K562 (cell line): ENCODE results near the gene TP73. TPM values are rescaled to one million over a fixed set of nuclear protein-coding genes. Genes with fewer than 3 reads are reported as not detected.

Experiments
- ATAC-seq: fragments of 200-7000 bp; cut with Tn5 transposase; 3 replicates; pipeline ENCODE4 v1.9.1; 2020; ENCODE audit warnings: moderate library complexity
- BruUV-seq: library from RNA; stranded (reverse); fragments of 400-500 nt; replicated peaks from 2 replicates; lab custom pipeline; 2021; lab: Mats Ljungman, UMichigan
- CTCF ChIA-PET: fragments of 300-600 bp; formaldehyde crosslinking; extraction: SDS; loops from one replicate; lab custom pipeline; 2021; ENCODE audit warnings: low intra/inter-chr PET ratio; lab: Yijun Ruan, JAX
- POLR2A ChIA-PET: fragments of 300-600, 350-650 bp; sonication (Branson Sonifier 250); formaldehyde crosslinking; extraction: SDS; loops from one replicate; lab custom pipeline; 2021; ENCODE audit warnings: antibody characterized with exemption, inconsistent platforms; lab: Yijun Ruan, JAX
- DNase-seq, 4 experiments: peaks; one replicate each; pipeline versions ENCODE4 v3.0.0 to v3.0.0-alpha.2; 2011 to 2018; ENCODE audit warnings: low spot score in 3 of 4, mixed read lengths in 3 of 4; ENCODE audit errors: extremely low read depth in 1 of 4
- FAIRE-seq: peaks from 2 replicates; lab custom pipeline; 2011; peaks lifted over from hg19 to GRCh38; lab: Jason Lieb, UNC
- H2AFZ ChIP-seq: 2 replicates; pipeline ENCODE4 v1.6.0; 2011; ENCODE audit warnings: low read depth, low read length, control low read depth, inconsistent platforms
- H3K27ac ChIP-seq: fragments of 200-600 bp; 3 replicates; pipeline ENCODE4 v1.8.0; 2011; ENCODE audit warnings: low read depth, mild to moderate bottlenecking, control low read depth, inconsistent platforms, low read length, moderate library complexity, mixed read lengths; ENCODE audit errors: extremely low read depth
- H3K27me3 ChIP-seq, 2 experiments: fragments of 300-600 bp in 1 of 2; 2 replicates in 1 of 2; 3 replicates in 1 of 2; pipeline versions ENCODE4 v1.6.0 to v1.8.0; 2011; ENCODE audit warnings: inconsistent platforms in 2 of 2, low read length in 2 of 2, mild to moderate bottlenecking in 1 of 2, mixed read lengths in 1 of 2, moderate library complexity in 1 of 2; ENCODE audit not compliant: control insufficient read depth in 2 of 2, insufficient read depth in 2 of 2
- H3K36me3 ChIP-seq: fragments of 300-600 bp; 3 replicates; pipeline ENCODE4 v1.8.0; 2011; ENCODE audit warnings: mild to moderate bottlenecking, low read length, inconsistent platforms; ENCODE audit not compliant: control insufficient read depth, insufficient read depth
- H3K4me1 ChIP-seq, 2 experiments: fragments of 200-600 bp in 1 of 2; replicated peaks in 1 of 2; 2 replicates in 1 of 2; 3 replicates in 1 of 2; pipeline versions ENCODE4 v1.5.1 to v1.8.0; 2011; ENCODE audit warnings: inconsistent platforms in 2 of 2, low read length in 2 of 2, mild to moderate bottlenecking in 1 of 2, mixed read lengths in 1 of 2, moderate library complexity in 1 of 2; ENCODE audit not compliant: control insufficient read depth in 2 of 2, insufficient read depth in 2 of 2
- H3K4me2 ChIP-seq: 2 replicates; pipeline ENCODE4 v1.6.1; 2011; ENCODE audit warnings: low read length, control low read depth, inconsistent platforms, mixed read lengths; ENCODE audit not compliant: insufficient read depth
- H3K4me3 ChIP-seq: fragments of 200-600 bp; sonication (generic), shearing (Covaris generic); 2 replicates; pipeline ENCODE4 v1.5.1; 2016; ENCODE audit warnings: control low read depth, inconsistent platforms
- H3K79me2 ChIP-seq: fragments of 200-600 bp; 3 replicates; pipeline ENCODE4 v1.8.0; 2011; ENCODE audit warnings: low read length, inconsistent platforms; ENCODE audit not compliant: control insufficient read depth, insufficient read depth
- H3K9ac ChIP-seq, 2 experiments: 2 replicates each; pipeline versions ENCODE4 v1.6.0 to v1.6.1; 2011; ENCODE audit warnings: low read depth in 2 of 2, low read length in 2 of 2, control low read depth in 1 of 2, inconsistent platforms in 1 of 2, mild to moderate bottlenecking in 1 of 2, mixed read lengths in 1 of 2; ENCODE audit not compliant: insufficient read depth in 1 of 2
- H3K9me1 ChIP-seq: one replicate; pipeline ENCODE4 v1.6.0; 2011; ENCODE audit warnings: inconsistent platforms, mild to moderate bottlenecking, low read length, moderate library complexity; ENCODE audit not compliant: control insufficient read depth, insufficient read depth
- H3K9me3 ChIP-seq: replicated peaks from 2 replicates; pipeline ENCODE4 v1.5.1; 2011; ENCODE audit warnings: low read depth, low read length, inconsistent platforms; ENCODE audit not compliant: control insufficient read depth, insufficient read depth
- H4K20me1 ChIP-seq: replicated peaks from 2 replicates; pipeline ENCODE4 v1.6.1; 2011; ENCODE audit warnings: low read length, inconsistent platforms, mixed read lengths; ENCODE audit not compliant: control insufficient read depth, insufficient read depth
- CTBP1 ChIP-seq: fragments of 450-650 bp; IDR thresholded peaks from 2 replicates; pipeline ENCODE4 v1.6.1; 2016; ENCODE audit warnings: borderline replicate concordance
- KLF16 ChIP-seq: IDR thresholded peaks from 2 replicates; pipeline ENCODE4 v1.6.1; 2016; ENCODE audit warnings: antibody characterized with exemption
- SMAD1 ChIP-seq: fragments of 150-350 bp; IDR thresholded peaks from 2 replicates; pipeline ENCODE4 v1.6.1; 2014; ENCODE audit warnings: low read length, low read depth; ENCODE audit not compliant: partially characterized antibody
- YBX1 ChIP-seq: fragments of 450-650 bp; IDR thresholded peaks from 2 replicates; pipeline ENCODE4 v1.7.1; 2016; ENCODE audit warnings: mild to moderate bottlenecking
- ZNF232 ChIP-seq: sonication (generic); formaldehyde crosslinking; IDR thresholded peaks from 2 replicates; pipeline ENCODE4 v1.8.0; 2022; ENCODE audit warnings: mild to moderate bottlenecking, missing genetic modification reagents
- WGBS: fragments of 100-300 bp; shearing (Covaris generic); methylation state at CpG from one replicate; pipeline ENCODE4 v1.1.6; 2016; ENCODE audit warnings: low coverage, mixed read lengths; ENCODE audit not compliant: insufficient coverage; ENCODE audit errors: missing lambda C conversion rate; 5-methylcytosine and 5-hydroxymethylcytosine counted together
- in situ Hi-C: fragments of 300-500 bp; cut with MboI; formaldehyde crosslinking; loops from 4 replicates; pipeline ENCODE4 v1.15.0; 2018; ENCODE audit warnings: inconsistent platforms, mixed read lengths
- intact Hi-C: fragments of 100-400 bp; cut with micrococcal nuclease; formaldehyde crosslinking; loops from 2 replicates; pipeline ENCODE4 v1.14.2; 2022
- polyA plus RNA-seq, 8 experiments: library from polyadenylated mRNA; depleted of rRNA in 4 of 8; stranded (reverse) in 5 of 8; unstranded in 3 of 8; fragments of >200 nt; fragmentation: Nextera tagmentation in 2 of 8; fragmentation: Illumina TruSeq in 1 of 8; extraction: Ambion mirVana in 2 of 8; extraction: Trizol in 1 of 8; gene quantifications; 2 replicates each; pipeline versions ENCODE4 v1.2.1 to v1.2.3, GENCODE V29; 2011 to 2014; ENCODE audit warnings: inconsistent platforms in 1 of 8, missing spikeins in 1 of 8
- total RNA-seq, 7 experiments: library from RNA; depleted of rRNA in 6 of 7; stranded (reverse); fragments of >200 nt in 6 of 7; fragmentation: Illumina TruSeq in 2 of 7; extraction: Trizol in 2 of 7; gene quantifications; 2 replicates each; pipeline versions ENCODE4 v1.2.1 to v1.2.3, GENCODE V29; 2011 to 2021; ENCODE audit warnings: low replicate concordance in 1 of 7
- TF ChIP-seq, protein P1 (sequence below): IDR thresholded peaks from 2 replicates; pipeline ENCODE4 v1.6.1; 2011; ENCODE audit not compliant: insufficient read length; ENCODE audit errors: extremely low read depth

The TP73 gene
- total and polyA plus RNA-seq, 9 of the 15 experiments (the other 6 are each of a cell fraction or from before 2014, with no cell fraction given), result 0.07 to 1.6 (median 0.40) TPM; not detected in 2

DNA sequence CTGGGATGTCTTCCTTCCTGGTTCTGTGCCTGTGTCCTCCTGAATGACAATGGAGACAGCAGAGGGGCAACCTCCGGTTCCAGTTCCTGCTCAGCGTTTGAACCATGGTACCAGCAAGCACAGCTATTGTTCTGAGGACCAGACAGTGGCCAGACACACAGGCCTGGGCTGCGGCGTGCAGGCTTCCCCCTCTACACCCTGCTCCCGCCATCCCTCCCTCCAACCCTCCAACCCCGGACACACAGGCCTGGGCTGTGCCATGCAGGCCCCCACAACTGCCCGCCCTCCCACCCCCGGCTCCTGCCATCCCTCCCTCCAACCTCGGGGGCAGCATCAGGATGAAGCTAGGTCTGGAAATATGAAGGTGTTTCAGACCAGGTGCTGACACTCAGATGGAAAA, 35.5 kb upstream of the TP73 start:
- ChIA-PET POLR2A (interaction anchor here (0.7 to 0.8 kb wide), 3 partner anchors 37 to 278 kb away, joined by 3 read pairs; no protein-coding TSS in a partner anchor), CTCF (no interaction called here)
- Histone ChIP-seq H3K4me2 (no peak overlapping the region), H3K27me3 (peaks cover 25 to 69% of the 10 kb centered on the region in 2 experiments; a peak in 4 of 5 replicates), H3K4me3 (no peak overlapping the region), H2AFZ (no peak overlapping the region), H3K79me2 (no peaks in the 10 kb centered on the region), H3K27ac (no peak overlapping the region), H3K9me1 (no peaks in the 10 kb centered on the region), H3K36me3 (no peaks in the 10 kb centered on the region), H4K20me1 (peaks cover 31% of the 10 kb centered on the region), H3K9me3 (no peaks in the 10 kb centered on the region), H3K4me1 (peaks cover 4 to 21% of the 10 kb centered on the region in 2 experiments; a peak in 3 of 5 replicates), H3K9ac (no peak overlapping the region)
- DNase-seq, result no peak
- FAIRE-seq, result no peak
- in situ Hi-C loops (no loop called here), intact Hi-C loops (no loop called here)
- BruUV-seq, result no TSS peak
- TF ChIP-seq, protein P1, sequence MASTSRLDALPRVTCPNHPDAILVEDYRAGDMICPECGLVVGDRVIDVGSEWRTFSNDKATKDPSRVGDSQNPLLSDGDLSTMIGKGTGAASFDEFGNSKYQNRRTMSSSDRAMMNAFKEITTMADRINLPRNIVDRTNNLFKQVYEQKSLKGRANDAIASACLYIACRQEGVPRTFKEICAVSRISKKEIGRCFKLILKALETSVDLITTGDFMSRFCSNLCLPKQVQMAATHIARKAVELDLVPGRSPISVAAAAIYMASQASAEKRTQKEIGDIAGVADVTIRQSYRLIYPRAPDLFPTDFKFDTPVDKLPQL, result no peak
- TF ChIP-seq YBX1, result no peak
- no peak for TF ChIP-seq KLF16
- TF ChIP-seq SMAD1, result no peak
- no peak for TF ChIP-seq ZNF232
- no peak for TF ChIP-seq CTBP1
- 5% methylated on average over 7 of the region's 9 CpGs for whole genome bisulfite sequencing
- ATAC-seq, result no peak
